Measurements from ENCODE around the gene KAT14.

DNA sequence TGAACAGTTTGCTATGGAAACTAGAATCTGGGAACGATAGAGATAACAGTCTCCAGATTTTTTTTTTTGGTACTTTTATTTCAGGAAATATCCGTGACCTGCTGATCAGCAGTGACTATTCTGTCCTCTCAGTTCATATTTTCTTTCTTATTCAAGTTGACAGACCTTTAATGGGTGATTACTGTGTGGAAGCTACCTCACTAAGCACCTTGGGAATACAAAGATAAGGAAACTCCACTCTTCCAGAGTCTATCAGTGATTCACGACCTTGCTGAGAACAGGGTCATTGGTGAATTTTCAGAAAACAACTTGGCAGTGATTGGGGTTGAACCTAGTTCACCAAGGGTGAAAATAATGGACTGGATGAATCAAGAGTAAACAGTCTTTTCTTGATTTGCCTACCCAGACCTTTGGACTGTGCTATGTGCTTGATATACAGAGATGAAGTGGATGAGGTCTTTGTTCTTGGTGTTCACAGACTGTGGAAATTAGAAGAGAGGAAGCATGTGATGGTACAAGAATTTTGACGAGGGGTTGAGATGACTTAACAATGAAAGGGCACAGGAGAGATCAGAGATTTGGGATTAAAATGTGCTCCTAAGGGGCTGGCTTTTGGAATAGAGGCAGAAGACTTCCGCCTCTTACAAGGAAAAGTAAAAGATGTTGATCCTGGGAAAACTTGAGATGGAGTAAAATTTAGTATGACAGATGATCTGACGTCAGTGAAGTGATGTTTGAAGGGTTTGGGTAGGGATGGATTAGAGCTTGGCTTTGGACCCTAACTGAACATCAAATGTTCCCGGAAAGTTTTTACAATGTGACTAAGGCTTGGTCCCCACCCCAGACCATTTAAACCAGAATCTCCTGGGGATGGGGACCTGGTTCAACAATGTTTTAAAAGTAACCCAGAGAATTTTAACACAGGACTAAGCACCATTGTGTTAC is 1.2 kb downstream of the KAT14 start:
- TF ChIP-seq POLR2A (IDR thresholded peaks at IDR 0.05) = no peak
- TF ChIP-seq, protein P1, sequence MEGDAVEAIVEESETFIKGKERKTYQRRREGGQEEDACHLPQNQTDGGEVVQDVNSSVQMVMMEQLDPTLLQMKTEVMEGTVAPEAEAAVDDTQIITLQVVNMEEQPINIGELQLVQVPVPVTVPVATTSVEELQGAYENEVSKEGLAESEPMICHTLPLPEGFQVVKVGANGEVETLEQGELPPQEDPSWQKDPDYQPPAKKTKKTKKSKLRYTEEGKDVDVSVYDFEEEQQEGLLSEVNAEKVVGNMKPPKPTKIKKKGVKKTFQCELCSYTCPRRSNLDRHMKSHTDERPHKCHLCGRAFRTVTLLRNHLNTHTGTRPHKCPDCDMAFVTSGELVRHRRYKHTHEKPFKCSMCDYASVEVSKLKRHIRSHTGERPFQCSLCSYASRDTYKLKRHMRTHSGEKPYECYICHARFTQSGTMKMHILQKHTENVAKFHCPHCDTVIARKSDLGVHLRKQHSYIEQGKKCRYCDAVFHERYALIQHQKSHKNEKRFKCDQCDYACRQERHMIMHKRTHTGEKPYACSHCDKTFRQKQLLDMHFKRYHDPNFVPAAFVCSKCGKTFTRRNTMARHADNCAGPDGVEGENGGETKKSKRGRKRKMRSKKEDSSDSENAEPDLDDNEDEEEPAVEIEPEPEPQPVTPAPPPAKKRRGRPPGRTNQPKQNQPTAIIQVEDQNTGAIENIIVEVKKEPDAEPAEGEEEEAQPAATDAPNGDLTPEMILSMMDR (IDR thresholded peaks at IDR 0.05) = no peak
- TF ChIP-seq EP300 (IDR thresholded peaks at IDR 0.05) = no peak
- TF ChIP-seq POLR2AphosphoS5 (IDR thresholded peaks at IDR 0.05) = no peak
